ENCODE measurements around the gene MRPL37.

Gene MRPL37

DNA sequence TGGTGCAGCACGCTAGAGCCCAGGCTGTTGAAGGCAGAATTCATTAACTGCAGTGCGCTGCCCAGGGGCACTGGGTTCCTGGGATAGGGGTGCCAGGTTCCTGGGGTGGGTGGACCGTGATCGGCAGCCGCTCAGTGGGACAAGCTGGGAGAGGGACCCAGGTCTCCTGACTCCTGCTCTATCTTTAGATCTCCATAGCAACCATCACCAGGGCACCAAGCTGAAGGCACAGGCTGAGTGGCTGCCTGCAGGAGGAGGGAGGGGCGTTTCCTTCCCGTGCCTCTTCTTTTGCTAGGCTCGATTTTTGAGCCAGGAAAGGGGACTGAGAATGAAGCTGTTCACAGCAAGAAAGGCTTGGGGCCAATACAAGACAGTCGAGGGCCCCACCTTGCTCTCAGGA, 26.3 kb upstream of the MRPL37 start:
- Histone ChIP-seq H3K4me3 (replicated peaks; ENCODE audit: low read depth, low read length) (no peak overlapping the region), H3K27me3 (replicated peaks; ENCODE audit: control insufficient read depth, insufficient read depth, low read length) (no peaks in the 10 kb centered on the region), H3K36me3 (ENCODE audit: control insufficient read depth, insufficient read depth, low read length) (no peaks in the 10 kb centered on the region)
- DNase-seq (ENCODE audit: extremely low read depth, insufficient read length) = no peak
- TF ChIP-seq, protein P1, sequence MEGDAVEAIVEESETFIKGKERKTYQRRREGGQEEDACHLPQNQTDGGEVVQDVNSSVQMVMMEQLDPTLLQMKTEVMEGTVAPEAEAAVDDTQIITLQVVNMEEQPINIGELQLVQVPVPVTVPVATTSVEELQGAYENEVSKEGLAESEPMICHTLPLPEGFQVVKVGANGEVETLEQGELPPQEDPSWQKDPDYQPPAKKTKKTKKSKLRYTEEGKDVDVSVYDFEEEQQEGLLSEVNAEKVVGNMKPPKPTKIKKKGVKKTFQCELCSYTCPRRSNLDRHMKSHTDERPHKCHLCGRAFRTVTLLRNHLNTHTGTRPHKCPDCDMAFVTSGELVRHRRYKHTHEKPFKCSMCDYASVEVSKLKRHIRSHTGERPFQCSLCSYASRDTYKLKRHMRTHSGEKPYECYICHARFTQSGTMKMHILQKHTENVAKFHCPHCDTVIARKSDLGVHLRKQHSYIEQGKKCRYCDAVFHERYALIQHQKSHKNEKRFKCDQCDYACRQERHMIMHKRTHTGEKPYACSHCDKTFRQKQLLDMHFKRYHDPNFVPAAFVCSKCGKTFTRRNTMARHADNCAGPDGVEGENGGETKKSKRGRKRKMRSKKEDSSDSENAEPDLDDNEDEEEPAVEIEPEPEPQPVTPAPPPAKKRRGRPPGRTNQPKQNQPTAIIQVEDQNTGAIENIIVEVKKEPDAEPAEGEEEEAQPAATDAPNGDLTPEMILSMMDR (IDR thresholded peaks at IDR 0.05; ENCODE audit: insufficient read depth, low read length, poor library complexity, severe bottlenecking) = no peak

- TF ChIP-seq, protein P1 (IDR thresholded peaks at IDR 0.05; ENCODE audit: insufficient read depth, low read length, poor library complexity, severe bottlenecking) = no peak
- no peak for DNase-seq (ENCODE audit: extremely low read depth, insufficient read length)
- Histone ChIP-seq H3K36me3 (ENCODE audit: control insufficient read depth, insufficient read depth, low read length) (no peaks in the 10 kb centered on the region; the same call in 1 of the 2 replicates), H3K4me3 (replicated peaks; ENCODE audit: low read depth, low read length) (no peak overlapping the region), H3K27me3 (replicated peaks; ENCODE audit: control insufficient read depth, insufficient read depth, low read length) (no peaks in the 10 kb centered on the region)
Observed at GRCh38 chr1:54174106-54174505, 25.9 kb upstream of the MRPL37 start.

GRCh38 chr1:54176621-54177327, 23.2 kb upstream of the MRPL37 start:
- TF ChIP-seq, protein P1 (IDR thresholded peaks at IDR 0.05; ENCODE audit: insufficient read depth, low read length, poor library complexity, severe bottlenecking) = no peak
- Histone ChIP-seq H3K36me3 (ENCODE audit: control insufficient read depth, insufficient read depth, low read length) (no peaks in the 10 kb centered on the region; the same call in 1 of the 2 replicates), H3K27me3 (replicated peaks; ENCODE audit: control insufficient read depth, insufficient read depth, low read length) (no peaks in the 10 kb centered on the region), H3K4me3 (replicated peaks; ENCODE audit: low read depth, low read length) (no peak overlapping the region)
- DNase-seq (ENCODE audit: extremely low read depth, insufficient read length) = no peak

- Histone ChIP-seq H3K36me3 (ENCODE audit: control insufficient read depth, insufficient read depth, low read length) (no peaks in the 10 kb centered on the region; the same call in 1 of the 2 replicates), H3K27me3 (replicated peaks; ENCODE audit: control insufficient read depth, insufficient read depth, low read length) (no peaks in the 10 kb centered on the region), H3K4me3 (replicated peaks; ENCODE audit: low read depth, low read length) (no peak overlapping the region)
- TF ChIP-seq, protein P1 (IDR thresholded peaks at IDR 0.05; ENCODE audit: insufficient read depth, low read length, poor library complexity, severe bottlenecking) = no peak
- no peak for DNase-seq (ENCODE audit: extremely low read depth, insufficient read length)
Observed at GRCh38 chr1:54177726-54178125, 22.2 kb upstream of the MRPL37 start.

GRCh38 chr1:54178296-54179070, 21.5 kb upstream of the MRPL37 start:
- DNase-seq (ENCODE audit: extremely low read depth, insufficient read length) = no peak
- no peaks in the 10 kb centered on the region for H3K27me3 ChIP-seq (replicated peaks; ENCODE audit: control insufficient read depth, insufficient read depth, low read length)
- no peak overlapping the region for H3K4me3 ChIP-seq (replicated peaks; ENCODE audit: low read depth, low read length)
- TF ChIP-seq, protein P1 (IDR thresholded peaks at IDR 0.05; ENCODE audit: insufficient read depth, low read length, poor library complexity, severe bottlenecking) = no peak
- no peaks in the 10 kb centered on the region; the same call in 1 of the 2 replicates for H3K36me3 ChIP-seq (ENCODE audit: control insufficient read depth, insufficient read depth, low read length)

Data from GM06990 (cell line).